Activated CD4-positive, CD25-positive, alpha-beta regulatory T cell treated with anti-CD3 and anti-CD28 coated beads, Interleukin-2, amount 50 U/mL, for 72 hours (primary cell): ENCODE results near the gene SFT2D2.

Experiments used
- DNase-seq: peaks from one replicate; pipeline ENCODE4 v3.0.0; 2021

SFT2D2 gene

DNA sequence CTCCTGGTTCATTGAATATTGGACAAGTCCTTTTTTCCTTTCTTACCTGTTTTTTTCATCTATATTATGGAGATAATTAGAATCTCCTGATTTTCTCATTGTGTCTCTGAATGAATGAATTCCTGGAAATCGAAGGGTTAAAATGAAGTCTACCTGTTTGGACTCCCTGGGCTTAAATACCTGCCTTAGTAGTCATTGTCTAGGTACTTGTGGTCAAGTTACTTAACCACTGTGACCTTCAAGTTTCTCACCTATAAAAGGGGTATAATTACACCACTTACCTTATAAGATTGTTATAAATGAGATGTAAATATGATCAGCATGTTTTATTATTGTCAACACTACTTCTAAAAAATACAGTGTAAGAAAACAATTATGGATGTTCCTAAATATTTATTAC is 45.8 kb downstream of the SFT2D2 start:
- DNase-seq = no peak

DNA sequence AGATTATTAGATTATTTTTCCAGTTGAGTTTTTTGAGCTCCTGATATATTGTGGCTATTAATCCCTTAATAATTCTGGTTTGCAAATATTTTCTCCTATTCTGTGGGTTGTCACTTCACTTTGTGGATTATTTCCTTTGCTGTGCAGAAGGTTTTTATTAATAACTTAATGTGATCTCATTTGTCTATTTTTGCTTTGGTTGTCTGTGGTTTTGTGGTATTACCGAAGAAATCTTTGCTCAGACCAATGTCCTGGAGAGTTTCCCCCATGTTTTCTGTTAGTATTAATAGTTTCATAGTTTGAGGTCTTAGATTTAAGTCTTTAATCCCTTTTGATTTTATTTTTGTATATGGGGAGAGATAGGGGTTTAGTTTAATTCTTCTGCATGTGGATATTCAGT is 47.8 kb downstream of the SFT2D2 start:
- DNase-seq = no peak

DNA sequence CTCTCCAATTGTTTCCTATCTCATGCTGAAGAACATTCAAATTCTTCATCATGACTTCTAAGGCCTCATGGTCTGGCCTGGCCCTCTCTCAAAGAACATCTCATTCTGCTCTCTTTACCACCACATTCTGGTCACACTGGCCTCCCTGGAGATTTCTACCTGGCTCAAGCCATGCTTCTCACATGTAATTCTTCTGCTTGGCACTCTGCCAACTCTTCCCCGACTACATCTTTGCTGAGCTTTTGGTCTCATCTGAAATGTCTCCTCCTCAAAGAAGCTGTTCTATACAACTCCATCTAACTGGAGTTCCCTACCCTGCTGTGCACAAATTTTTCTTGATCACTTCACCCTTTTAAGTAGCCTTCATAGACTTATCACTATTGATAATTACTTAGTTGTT is 53.4 kb downstream of the SFT2D2 start:
- no peak for DNase-seq

DNA sequence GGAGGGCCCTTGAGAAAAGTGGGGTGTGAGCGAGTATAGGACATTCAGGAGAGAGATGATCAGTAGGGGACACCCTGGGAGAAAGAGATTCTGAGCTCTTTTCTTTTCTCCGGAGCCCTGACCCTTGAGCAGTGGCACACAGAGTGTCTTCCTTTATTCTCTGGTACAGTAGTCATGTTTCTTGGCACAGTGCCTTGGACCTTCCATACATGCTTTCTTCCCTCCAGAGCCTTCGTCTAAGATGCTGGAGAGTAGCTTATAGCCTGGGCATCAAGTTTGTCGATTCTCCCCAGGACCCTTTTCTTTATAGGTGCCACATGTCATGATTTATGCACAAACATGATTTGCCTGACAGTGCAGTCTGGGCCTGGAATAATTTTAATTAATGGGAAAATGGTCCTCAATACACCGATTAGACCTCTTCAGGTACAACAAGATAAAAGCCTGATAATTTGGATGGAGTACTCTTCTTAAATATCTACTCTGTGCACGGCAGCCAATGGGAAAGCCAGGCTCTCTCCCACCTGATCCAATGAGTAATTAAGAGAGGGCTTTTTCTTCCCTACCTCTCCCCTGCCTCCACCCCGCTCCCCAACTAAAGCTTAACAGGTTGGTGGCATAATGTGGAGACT is 54.6 kb downstream of the SFT2D2 start, which contains the start of gene TBX19:
Gene TBX19, plus strand, starts transcription at position 582 of the 632 bp plus-strand sequence. CDS start 214 bp downstream, outside the sequence.
- no peak for DNase-seq

DNA sequence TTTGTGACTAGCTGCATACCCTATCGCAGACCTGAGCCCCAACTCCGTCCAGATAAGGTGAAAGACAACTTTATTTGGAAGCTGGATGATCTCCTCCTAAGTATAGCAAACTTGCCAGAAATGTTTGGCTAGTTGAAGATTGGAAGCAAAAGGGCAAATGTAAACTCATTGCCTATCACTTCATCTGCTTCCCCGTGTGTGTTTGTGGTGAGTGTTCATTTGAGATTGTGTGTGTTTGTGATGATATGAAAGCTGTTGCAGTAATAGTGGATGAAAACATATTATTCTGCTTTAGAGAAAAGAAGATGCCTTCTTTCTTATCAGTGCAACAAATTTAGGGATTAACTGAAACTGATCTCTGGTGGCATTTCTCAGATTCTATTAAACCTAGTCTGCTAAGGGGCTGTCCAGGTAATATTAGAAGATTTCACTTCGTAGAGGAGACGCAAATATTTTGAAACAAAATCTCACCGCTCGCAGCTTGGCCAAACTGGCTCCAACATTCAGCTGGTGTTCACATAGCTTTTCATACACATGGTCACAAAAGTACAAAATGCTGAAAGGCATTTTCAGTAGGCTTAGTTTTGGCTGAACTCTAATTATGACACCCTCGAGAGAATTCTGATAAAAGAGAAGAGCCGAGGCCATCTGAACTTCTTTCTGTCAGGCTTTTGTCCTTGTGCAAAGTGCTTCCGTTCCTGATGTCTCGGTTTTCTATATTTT is 56.0 kb downstream of the SFT2D2 start:
- DNase-seq = no peak

DNA sequence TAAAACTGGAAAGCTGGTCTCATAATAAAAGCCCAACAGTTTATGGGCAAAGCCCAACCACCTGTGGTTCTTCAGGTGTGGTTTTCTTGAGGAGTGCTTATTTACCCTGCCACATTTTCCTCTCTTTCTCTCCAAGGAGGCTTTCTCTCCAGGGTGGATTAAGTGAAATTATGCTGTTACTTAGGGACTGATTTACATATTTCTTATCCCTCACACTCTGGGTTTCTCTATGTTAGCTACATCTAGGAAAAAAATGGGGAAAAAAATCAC is 59.7 kb downstream of the SFT2D2 start:
- no peak for DNase-seq

- DNase-seq = no peak
Observed at GRCh38 chr1:168285971-168286927, 60.4 kb downstream of the SFT2D2 start.

GRCh38 chr1:168287237-168287664 is 61.4 kb downstream of the SFT2D2 start:
- no peak for DNase-seq

- DNase-seq = no peak
Observed at GRCh38 chr1:168288311-168289052, 62.7 kb downstream of the SFT2D2 start.

- no peak for DNase-seq
Observed at GRCh38 chr1:168291222-168291837, 65.5 kb downstream of the SFT2D2 start.

- DNase-seq = no peak
Observed at GRCh38 chr1:168293356-168293755, 67.6 kb downstream of the SFT2D2 start.

DNA sequence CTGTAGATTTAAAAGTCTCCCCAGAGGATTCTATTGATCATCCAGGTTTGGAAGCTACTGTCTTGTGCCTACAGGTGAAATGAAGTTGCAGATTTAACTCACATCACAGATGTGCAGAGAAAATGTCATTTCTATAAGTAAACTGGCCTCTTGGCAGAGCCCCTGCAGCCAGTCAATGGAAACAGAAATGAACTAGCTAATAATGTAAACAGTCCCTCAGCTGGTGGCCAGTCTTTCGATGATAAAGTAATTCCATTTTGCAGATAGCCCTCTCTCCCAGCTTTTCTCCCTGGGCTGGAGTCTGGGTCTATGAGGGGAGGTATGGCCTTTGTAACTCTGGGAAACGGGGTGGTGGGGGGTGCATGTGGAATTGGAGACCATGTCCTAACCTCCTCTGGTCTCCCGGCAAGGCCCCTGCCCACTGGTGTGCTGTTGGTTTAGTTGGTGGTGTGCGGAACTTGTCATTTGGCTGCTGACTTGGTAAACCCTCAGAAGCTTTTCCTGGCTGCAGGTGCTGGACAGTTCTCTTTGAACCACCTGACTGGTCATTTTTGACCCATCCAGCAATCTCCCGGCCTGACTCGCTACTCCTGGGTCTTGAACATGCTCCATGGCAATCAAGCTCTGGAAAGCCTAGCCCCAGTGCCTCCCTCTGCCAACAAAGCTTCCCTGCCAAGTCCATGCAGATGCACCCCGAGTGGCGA is 69.8 kb downstream of the SFT2D2 start:
- no peak for DNase-seq

- no peak for DNase-seq
Observed at GRCh38 chr1:168297019-168297730, 71.4 kb downstream of the SFT2D2 start.

DNA sequence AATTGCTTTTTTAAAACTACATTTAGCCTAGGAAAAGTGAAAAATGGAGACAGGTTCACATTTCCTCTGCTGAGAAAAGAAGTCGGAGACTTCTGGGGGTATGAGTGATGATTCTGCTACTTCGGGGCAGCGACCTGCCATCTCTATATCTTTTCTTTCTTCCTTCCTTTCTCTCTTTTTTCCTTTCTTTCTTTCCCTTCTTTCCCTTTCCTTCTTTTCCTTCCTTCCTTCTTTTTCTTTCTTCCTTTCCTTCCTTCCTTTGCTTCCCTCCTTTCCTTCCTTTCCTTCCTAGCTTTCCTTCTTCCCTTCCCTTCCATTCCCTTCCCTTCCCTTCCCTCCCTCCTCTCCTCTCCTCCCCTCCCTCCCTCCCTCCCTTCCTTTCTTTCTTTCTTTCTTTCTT is 72.6 kb downstream of the SFT2D2 start:
- DNase-seq = no peak

- no peak for DNase-seq
Observed at GRCh38 chr1:168300626-168301025, 74.8 kb downstream of the SFT2D2 start.

- DNase-seq = no peak
Observed at GRCh38 chr1:168301664-168302320, 76.0 kb downstream of the SFT2D2 start.
